Nasal cavity respiratory epithelium epithelial cell of viscerocranial mucosa (primary cell): ENCODE results near the gene PCDHAC1. TPM values are rescaled to one million over a fixed set of nuclear protein-coding genes. Genes with fewer than 3 reads are reported as not detected.

ENCODE experiments used
- total RNA-seq: library from RNA; depleted of rRNA; stranded (reverse); fragments of >200 nt; gene quantifications from 2 replicates; pipeline ENCODE4 v1.2.3, GENCODE V29; 2014

Gene PCDHAC1, protein sequence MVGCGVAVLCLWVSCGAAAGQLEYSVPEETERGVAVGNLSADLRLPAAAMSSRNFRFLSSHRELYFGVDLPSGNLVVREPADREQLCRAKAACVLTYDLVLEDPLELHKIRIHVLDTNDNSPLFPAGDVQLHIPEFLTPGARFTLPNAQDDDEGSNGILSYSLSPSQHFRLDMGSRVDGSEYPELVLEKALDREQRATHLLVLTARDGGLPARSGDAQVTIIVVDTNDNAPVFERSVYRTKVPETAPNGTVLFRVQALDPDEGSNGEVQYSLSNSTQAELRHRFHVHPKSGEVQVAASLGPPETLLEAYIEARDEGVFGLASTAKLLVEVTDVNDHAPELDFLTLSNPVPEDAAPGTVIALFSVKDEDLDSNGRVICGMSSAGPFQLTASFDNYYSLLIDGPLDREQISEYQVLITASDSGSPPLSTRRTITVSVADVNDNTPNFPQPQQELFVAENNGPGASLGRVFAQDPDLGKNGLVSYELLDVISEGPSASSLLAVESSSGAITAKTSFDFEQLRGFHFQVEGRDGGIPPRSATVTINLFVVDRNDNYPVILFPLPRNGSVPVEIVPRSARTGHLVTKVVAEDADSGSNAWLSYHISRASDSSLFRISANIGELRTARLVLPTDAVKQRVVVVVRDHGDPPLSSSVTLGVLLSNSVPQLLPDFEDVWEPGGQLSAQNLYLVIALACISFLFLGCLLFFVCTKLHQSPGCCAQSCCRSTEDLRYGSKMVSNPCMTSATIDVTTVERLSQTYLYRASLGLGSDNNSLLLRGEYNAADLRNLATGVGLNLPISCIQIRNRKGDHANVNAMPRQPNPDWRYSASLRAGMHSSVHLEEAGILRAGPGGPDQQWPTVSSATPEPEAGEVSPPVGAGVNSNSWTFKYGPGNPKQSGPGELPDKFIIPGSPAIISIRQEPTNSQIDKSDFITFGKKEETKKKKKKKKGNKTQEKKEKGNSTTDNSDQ
- 1.4 and 6.9 TPM in 2 replicates for total RNA-seq

DNA sequence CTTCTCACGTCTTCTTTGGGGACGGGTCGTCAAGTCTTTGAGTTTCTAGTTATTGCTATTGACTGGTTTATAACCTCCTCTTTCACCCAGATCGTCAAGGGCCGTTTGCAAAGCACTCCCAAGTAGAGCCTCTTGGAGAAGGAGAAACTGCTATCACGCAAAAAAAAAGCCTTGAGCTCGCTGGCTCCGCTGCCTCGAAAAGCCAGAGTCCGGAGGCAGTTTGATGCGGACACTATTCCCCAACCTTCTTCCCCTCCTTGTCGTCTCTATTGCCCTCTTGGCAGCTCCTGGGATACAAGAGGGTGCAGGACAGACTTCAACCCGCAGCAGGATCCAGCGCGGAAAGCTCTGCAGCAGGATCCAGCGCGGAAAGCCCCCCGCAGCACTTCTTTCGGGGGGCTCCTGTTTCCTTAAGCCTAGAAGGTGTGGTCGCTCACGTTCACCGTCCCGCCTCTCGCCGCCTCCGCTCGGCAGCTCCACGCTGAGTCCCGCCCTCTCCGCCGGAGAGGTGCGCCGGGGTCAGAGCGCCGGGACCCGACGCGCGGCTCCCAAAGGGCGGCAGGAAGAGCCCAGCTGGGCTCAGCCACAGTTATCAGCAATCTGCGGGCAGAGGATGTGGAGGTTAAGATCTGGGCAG lies at the start of gene PCDHAC1:
Gene PCDHAC1 (plus strand): TSS at position 494 of the 637 bp plus-strand sequence. CDS start 594 bp downstream, outside the sequence.

DNA sequence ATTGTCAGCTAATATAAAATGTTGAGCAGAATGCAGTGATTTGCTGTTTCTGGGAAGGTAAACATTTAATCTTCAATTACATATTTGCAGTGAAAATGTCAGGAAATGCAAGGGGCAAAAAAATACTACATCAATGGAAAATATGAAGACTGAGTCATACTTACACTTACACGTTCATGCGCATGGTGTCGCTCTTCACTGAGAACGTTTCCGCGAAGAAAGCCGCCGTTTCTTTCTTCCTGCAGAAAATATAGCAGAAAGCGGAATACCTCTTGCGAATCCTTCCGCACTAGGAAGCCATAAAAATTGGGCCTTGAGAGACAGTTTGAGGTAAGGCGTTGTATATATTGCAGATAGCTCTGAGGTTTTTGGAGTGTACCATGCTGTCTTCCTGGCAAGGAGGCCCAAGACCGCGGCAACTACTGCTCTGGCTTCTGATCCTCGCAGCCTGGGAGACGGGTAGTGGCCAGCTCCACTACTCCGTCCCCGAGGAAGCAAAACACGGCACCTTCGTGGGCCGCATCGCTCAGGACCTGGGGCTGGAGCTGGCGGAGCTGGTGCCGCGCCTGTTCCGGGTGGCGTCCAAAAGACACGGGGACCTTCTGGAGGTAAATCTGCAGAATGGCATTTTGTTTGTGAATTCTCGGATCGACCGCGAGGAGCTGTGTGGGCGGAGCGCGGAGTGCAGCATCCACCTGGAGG lies 44.1 kb upstream of the PCDHAC1 start, which contains the start of gene PCDHA13:
Gene PCDHA13 (plus strand): TSS at position 236 of the 702 bp plus-strand sequence. CDS start 145 bp downstream, at position 381.

DNA sequence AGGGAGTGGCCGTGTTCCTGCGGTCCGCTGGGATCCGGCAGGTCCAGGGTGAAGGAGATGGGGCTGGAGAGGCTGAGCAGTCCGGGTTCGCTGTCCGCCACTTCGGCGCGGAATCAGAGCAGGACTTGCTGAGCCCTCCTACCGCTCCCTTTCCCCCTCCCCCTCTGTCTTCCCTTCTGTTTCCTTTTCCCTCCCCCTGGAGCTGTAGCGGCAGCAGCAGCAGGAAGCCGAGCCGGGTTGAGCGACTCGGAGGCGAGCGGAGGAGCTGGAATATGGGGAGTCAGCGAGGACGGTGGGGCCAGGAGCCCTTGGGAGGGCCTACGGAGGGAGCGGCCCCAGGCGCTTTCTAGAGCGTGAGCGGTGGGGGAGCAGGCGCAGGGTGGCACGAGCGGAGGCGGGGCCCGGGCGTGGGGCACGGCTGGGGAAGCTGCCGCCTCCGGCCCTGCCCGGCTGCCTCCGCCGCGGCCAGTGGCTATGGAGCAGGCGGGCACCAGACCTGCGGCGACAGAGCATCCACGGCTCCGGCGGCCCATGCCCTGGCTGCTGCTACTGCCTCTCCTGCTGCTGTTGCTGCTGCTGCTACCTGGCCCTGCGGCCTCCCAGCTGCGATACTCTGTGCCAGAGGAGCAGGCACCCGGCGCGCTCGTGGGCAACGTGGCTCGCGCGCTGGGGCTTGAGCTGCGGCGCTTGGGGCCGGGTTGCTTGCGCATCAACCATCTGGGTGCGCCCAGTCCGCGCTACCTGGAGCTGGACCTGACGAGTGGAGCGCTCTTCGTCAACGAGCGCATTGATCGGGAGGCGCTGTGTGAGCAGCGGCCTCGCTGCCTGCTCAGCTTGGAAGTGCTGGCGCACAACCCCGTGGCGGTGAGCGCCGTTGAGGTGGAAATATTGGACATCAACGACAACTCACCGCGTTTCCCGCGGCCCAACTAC lies 40.5 kb downstream of the PCDHAC1 start, which contains the start of gene PCDHAC2:
Gene PCDHAC2 (plus strand): TSS at position 184 of the 933 bp plus-strand sequence. CDS start 291 bp downstream, at position 475.

Other genes with a start within 250 kb of the PCDHAC1 start
- gene HARS1, start 234.9 kb upstream of the PCDHAC1 start, total RNA-seq = 45.5 and 62.6 TPM in 2 replicates
- 24.3 and 33.7 TPM in 2 replicates for gene HARS2, start 234.8 kb upstream of the PCDHAC1 start, total RNA-seq
- gene ZMAT2, start 225.9 kb upstream of the PCDHAC1 start, total RNA-seq = 66.2 and 67.0 TPM in 2 replicates
- under 0.01 TPM in 1 of 2 replicates, not detected in the other for gene PCDHA1, start 140.2 kb upstream of the PCDHAC1 start, total RNA-seq
- gene PCDHA2, start 131.4 kb upstream of the PCDHAC1 start, total RNA-seq = under 0.01 TPM in 1 of 2 replicates, not detected in the other
- 0.57 TPM in 1 of 2 replicates, not detected in the other for gene PCDHA3, start 125.2 kb upstream of the PCDHAC1 start, total RNA-seq
- gene PCDHA4, start 119.2 kb upstream of the PCDHAC1 start, total RNA-seq = 0.34 and 2.3 TPM in 2 replicates
- gene PCDHA5, start 104.7 kb upstream of the PCDHAC1 start, total RNA-seq = 0.21 TPM in 1 of 2 replicates, not detected in the other
- under 0.01 and 0.85 TPM in 2 replicates for gene PCDHA6, start 98.3 kb upstream of the PCDHAC1 start, total RNA-seq
- gene PCDHA7, start 92.0 kb upstream of the PCDHAC1 start, total RNA-seq = under 0.01 and 0.64 TPM in 2 replicates
- 0.21 TPM in 1 of 2 replicates, not detected in the other for gene PCDHA8, start 85.1 kb upstream of the PCDHAC1 start, total RNA-seq
- under 0.01 and 0.43 TPM in 2 replicates for gene PCDHA9, start 77.9 kb upstream of the PCDHAC1 start, total RNA-seq
- under 0.01 and 1.6 TPM in 2 replicates for gene PCDHA10, start 70.4 kb upstream of the PCDHAC1 start, total RNA-seq
- gene PCDHA11, start 57.3 kb upstream of the PCDHAC1 start, total RNA-seq = 2.5 and 2.7 TPM in 2 replicates
- under 0.01 and 3.8 TPM in 2 replicates for gene PCDHA12, start 51.0 kb upstream of the PCDHAC1 start, total RNA-seq
- gene PCDHA13, start 44.2 kb upstream of the PCDHAC1 start, total RNA-seq = under 0.01 and 2.6 TPM in 2 replicates
- 16.7 and 25.5 TPM in 2 replicates for gene PCDHAC2, start 40.2 kb downstream of the PCDHAC1 start, total RNA-seq
- gene PCDHB1, start 125.1 kb downstream of the PCDHAC1 start, total RNA-seq = not detected in 2 replicates
- 0.34 and 4.1 TPM in 2 replicates for gene PCDHB2, start 168.3 kb downstream of the PCDHAC1 start, total RNA-seq
- gene PCDHB3, start 174.2 kb downstream of the PCDHAC1 start, total RNA-seq = under 0.01 and 0.57 TPM in 2 replicates
- gene PCDHB4, start 195.5 kb downstream of the PCDHAC1 start, total RNA-seq = under 0.01 and 0.21 TPM in 2 replicates
- gene PCDHB5, start 208.9 kb downstream of the PCDHAC1 start, total RNA-seq = 0.34 and 1.00 TPM in 2 replicates
- gene PCDHB6, start 223.8 kb downstream of the PCDHAC1 start, total RNA-seq = 0.21 TPM in 1 of 2 replicates, not detected in the other
- gene PCDHB7, start 246.3 kb downstream of the PCDHAC1 start, total RNA-seq = 0.07 TPM in 1 of 2 replicates, not detected in the other